GM12878 (cell line): ENCODE measurements around the gene CYTH2. TPM values are rescaled to one million over a fixed set of nuclear protein-coding genes. Genes with fewer than 3 reads are reported as not detected.

ENCODE experiments used
- ATAC-seq: fragments of 200-7000 bp; cut with Tn5 transposase; 3 replicates; pipeline ENCODE4 v1.9.1; 2020; ENCODE audit warnings: mild to moderate bottlenecking, moderate library complexity
- BruUV-seq: library from RNA; stranded (reverse); fragments of 400-500 nt; replicated peaks from 2 replicates; lab custom pipeline; 2021; lab: Mats Ljungman, UMichigan
- CTCF ChIA-PET: fragments of 300-600 bp; sonication (Branson Sonifier 250); formaldehyde crosslinking; extraction: SDS; loops from one replicate; lab custom pipeline; 2021; ENCODE audit warnings: inconsistent platforms; lab: Yijun Ruan, JAX
- POLR2A ChIA-PET: fragments of 350-600 bp; formaldehyde crosslinking; extraction: SDS; loops from one replicate; lab custom pipeline; 2021; ENCODE audit warnings: inconsistent platforms; lab: Charles Lee
- RAD21 ChIA-PET: fragments of 300-600 bp; sonication (Branson Sonifier 250); formaldehyde crosslinking; loops from one replicate; lab custom pipeline; 2023; ENCODE audit warnings: antibody characterized with exemption; ENCODE audit not compliant: unreplicated experiment; lab: Charles Lee
- SMC1A ChIA-PET: fragments of 300-600 bp; sonication (Branson Sonifier 250); formaldehyde crosslinking; loops from one replicate; lab custom pipeline; 2023; ENCODE audit not compliant: unreplicated experiment, uncharacterized antibody; lab: Charles Lee
- DNase-seq: peaks from one replicate; pipeline ENCODE4 v3.0.0-alpha.2; 2011; ENCODE audit warnings: low read depth, low spot score
- FAIRE-seq: peaks from 3 replicates; lab custom pipeline; 2011; peaks lifted over from hg19 to GRCh38; lab: Jason Lieb, UNC
- H2AFZ ChIP-seq: 2 replicates; pipeline ENCODE4 v1.6.0; 2011; ENCODE audit warnings: low read depth, low read length, control low read depth; ENCODE audit not compliant: control insufficient read depth
- H3K27ac ChIP-seq: 2 replicates; pipeline ENCODE4 v1.5.1; 2011; ENCODE audit warnings: control low read depth; ENCODE audit not compliant: control insufficient read depth, insufficient read depth
- H3K27me3 ChIP-seq, 2 experiments: replicated peaks in 1 of 2; 2 replicates each; pipeline versions ENCODE4 v1.6.0 to v1.6.1; 2011; ENCODE audit warnings: low read length in 1 of 2; ENCODE audit not compliant: control insufficient read depth in 2 of 2, insufficient read depth in 2 of 2
- H3K36me3 ChIP-seq, 2 experiments: 2 replicates each; pipeline ENCODE4 v1.5.1; 2011; ENCODE audit warnings: low read length in 1 of 2; ENCODE audit not compliant: control insufficient read depth in 2 of 2, insufficient read depth in 2 of 2
- H3K4me1 ChIP-seq: 2 replicates; pipeline ENCODE4 v1.6.1; 2011; ENCODE audit warnings: mild to moderate bottlenecking, low read length, moderate library complexity, mixed read lengths; ENCODE audit not compliant: control insufficient read depth, insufficient read depth
- H3K4me2 ChIP-seq: 2 replicates; pipeline ENCODE4 v1.6.0; 2011; ENCODE audit warnings: control low read depth; ENCODE audit not compliant: control insufficient read depth, insufficient read depth
- H3K4me3 ChIP-seq: fragments of 200-600 bp; sonication (generic); 2 replicates; pipeline ENCODE4 v1.5.1; 2016
- H3K79me2 ChIP-seq: 2 replicates; pipeline ENCODE4 v1.6.0; 2011; ENCODE audit warnings: low read length; ENCODE audit not compliant: control insufficient read depth, insufficient read depth
- H3K9ac ChIP-seq: 2 replicates; pipeline ENCODE4 v1.8.0; 2011; ENCODE audit warnings: low read length, control low read depth, mixed read lengths; ENCODE audit not compliant: control insufficient read depth, insufficient read depth
- H3K9me3 ChIP-seq: replicated peaks from 3 replicates; pipeline ENCODE4 v1.5.1; 2011; ENCODE audit warnings: mild to moderate bottlenecking, low read length; ENCODE audit not compliant: control insufficient read depth, insufficient read depth
- H4K20me1 ChIP-seq: 2 replicates; pipeline ENCODE4 v1.6.0; 2011; ENCODE audit not compliant: control insufficient read depth, insufficient read depth
- ATF2 ChIP-seq: IDR thresholded peaks from 2 replicates; pipeline ENCODE4 v1.6.1; 2012; ENCODE audit warnings: low read length, inconsistent platforms
- BCL3 ChIP-seq: IDR thresholded peaks from 2 replicates; pipeline ENCODE4 v1.6.1; 2011; ENCODE audit warnings: borderline replicate concordance, low read depth, mild to moderate bottlenecking, moderate library complexity, low read length; ENCODE audit not compliant: insufficient read depth, poor library complexity, severe bottlenecking
- CHD2 ChIP-seq: IDR thresholded peaks from 2 replicates; pipeline ENCODE4 v1.6.1; 2011; ENCODE audit warnings: low read depth, low read length, improper control_type of control experiment, borderline replicate concordance
- ELK1 ChIP-seq: IDR thresholded peaks from 2 replicates; pipeline ENCODE4 v1.6.1; 2012; ENCODE audit warnings: low read depth, low read length, improper control_type of control experiment
- EP300 ChIP-seq, 2 experiments: fragments of 150-350 bp in 1 of 2; IDR thresholded peaks; 2 replicates each; pipeline ENCODE4 v1.6.1; 2011 to 2012; ENCODE audit warnings: low read depth in 2 of 2, low read length in 2 of 2, borderline replicate concordance in 1 of 2, improper control_type of control experiment in 1 of 2, inconsistent platforms in 1 of 2; ENCODE audit not compliant: control insufficient read depth in 1 of 2
- GATAD2B ChIP-seq: fragments of 450-650 bp; conservative IDR thresholded peaks from 2 replicates; pipeline ENCODE4 v1.6.1; 2017; ENCODE audit warnings: low read depth, mild to moderate bottlenecking, moderate library complexity
- IKZF2 ChIP-seq, 2 experiments: fragments of 450-650 bp; IDR thresholded peaks; 2 replicates each; pipeline ENCODE4 v1.6.1; 2017; ENCODE audit warnings: mild to moderate bottlenecking in 2 of 2, moderate library complexity in 2 of 2
- LARP7 ChIP-seq: fragments of 450-650 bp; IDR thresholded peaks from 2 replicates; pipeline ENCODE4 v1.6.1; 2017; ENCODE audit warnings: mild to moderate bottlenecking
- NFYA ChIP-seq: IDR thresholded peaks from 2 replicates; pipeline ENCODE4 v1.6.1; 2011; ENCODE audit warnings: low read depth, mild to moderate bottlenecking, low read length, improper control_type of control experiment, borderline replicate concordance
- PAX8 ChIP-seq: fragments of 450-650 bp; IDR thresholded peaks from 2 replicates; pipeline ENCODE4 v1.6.1; 2017; ENCODE audit warnings: mild to moderate bottlenecking, moderate library complexity
- SIN3A ChIP-seq: IDR thresholded peaks from 2 replicates; pipeline ENCODE4 v1.6.1; 2012; ENCODE audit warnings: low read depth, low read length, improper control_type of control experiment
- WGBS: methylation state at CpG from one replicate; pipeline ENCODE4 v1.1.6; 2016; ENCODE audit warnings: low lambda C conversion rate; ENCODE audit not compliant: insufficient replicate concordance, insufficient coverage; ENCODE audit errors: missing lambda C conversion rate; 5-methylcytosine and 5-hydroxymethylcytosine counted together
- in situ Hi-C: fragments of 300-500 bp; cut with MboI; formaldehyde crosslinking; loops from 9 replicates; pipeline ENCODE4 v1.14.3; 2018; ENCODE audit warnings: mixed read lengths
- intact Hi-C: fragments of 100-400 bp; cut with micrococcal nuclease; formaldehyde crosslinking; loops from one replicate; pipeline ENCODE4 v1.14.2; 2022; ENCODE audit not compliant: unreplicated experiment
- polyA plus RNA-seq, 11 experiments: library from polyadenylated mRNA; depleted of rRNA in 4 of 11; unstranded in 6 of 11; stranded (reverse) in 5 of 11; fragments of >200 nt; fragmentation: Nextera tagmentation in 4 of 11; fragmentation: Illumina TruSeq in 1 of 11; extraction: Ambion mirVana in 4 of 11; extraction: Trizol in 1 of 11; gene quantifications; 1 replicate in 1 of 11; 2 replicates in 10 of 11; pipeline versions ENCODE4 v1.2.1 to v1.2.3, GENCODE V29; 2011 to 2016; ENCODE audit warnings: inconsistent platforms in 2 of 11, missing spikeins in 2 of 11, low read depth in 1 of 11
- total RNA-seq, 4 experiments: library from RNA; depleted of rRNA in 3 of 4; stranded (reverse); fragments of >200 nt in 3 of 4; fragmentation: Illumina TruSeq in 1 of 4; extraction: Trizol in 1 of 4; gene quantifications; 2 replicates each; pipeline versions ENCODE4 v1.2.1 to v1.2.3, GENCODE V29; 2013 to 2021
- TF ChIP-seq, protein P1 (sequence below): fragments of 450-650 bp; formaldehyde crosslinking; IDR thresholded peaks from 2 replicates; pipeline ENCODE4 v1.4.0; 2022; ENCODE audit warnings: mild to moderate bottlenecking, moderate library complexity
- TF ChIP-seq, protein P2 (sequence below): IDR thresholded peaks from 2 replicates; pipeline ENCODE4 v1.6.1; 2011; ENCODE audit warnings: mild to moderate bottlenecking, low read depth, low read length, moderate library complexity; ENCODE audit not compliant: insufficient replicate concordance

Gene CYTH2
- total and polyA plus RNA-seq, 10 of the 15 experiments (the other 5 are each of a cell fraction or from before 2014, with no cell fraction given) = 1.3 to 31.9 (median 22.2) TPM

DNA sequence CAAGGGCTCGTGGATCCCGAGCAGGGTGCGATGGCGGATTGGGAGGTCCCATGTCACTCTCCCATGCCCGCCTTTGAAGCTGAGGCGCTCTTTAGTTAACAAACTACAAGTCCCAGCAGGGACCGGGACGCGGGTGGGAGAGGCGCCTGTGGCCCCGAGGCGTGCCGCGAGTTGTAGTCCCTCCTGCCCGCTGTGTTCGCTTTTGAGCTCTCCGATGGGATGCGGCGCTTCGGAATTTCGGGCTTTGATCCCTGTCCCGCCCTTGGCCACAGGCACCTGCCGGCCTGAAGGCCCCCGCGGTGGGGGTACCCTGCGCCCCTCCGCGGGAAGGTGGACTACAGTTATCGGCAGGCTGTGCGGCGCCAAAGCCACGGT lies 11.0 kb downstream of the CYTH2 start:
- Histone ChIP-seq H4K20me1 (no peaks in the 10 kb centered on the region), H2AFZ (no peak overlapping the region), H3K27ac (no peak overlapping the region), H3K79me2 (no peaks in the 10 kb centered on the region), H3K36me3 (peaks cover 0 to 4% of the 10 kb centered on the region in 2 experiments; a peak in 1 of 4 replicates), H3K4me2 (no peak overlapping the region), H3K9ac (no peak overlapping the region), H3K4me1 (no peaks in the 10 kb centered on the region), H3K27me3 (no peaks in the 10 kb centered on the region), H3K4me3 (no peak overlapping the region), H3K9me3 (no peaks in the 10 kb centered on the region)
- ATAC-seq = no peak
- no peak for DNase-seq
- FAIRE-seq = no peak
- WGBS = 39% methylated on average over 32 of the region's 32 CpGs
- SMC1A ChIA-PET = no interaction called here
- CTCF ChIA-PET = interaction anchor here (1.9 to 2.2 kb wide), 2 partner anchors 9 to 10 kb away, joined by 6 to 10 read pairs; no protein-coding TSS in a partner anchor
- POLR2A ChIA-PET = no interaction called here
- intact Hi-C loops = no loop called here
- in situ Hi-C loops = no loop called here
- no TSS peak for BruUV-seq
- RAD21 ChIA-PET = no interaction called here
- TF ChIP-seq PAX8 = no peak
- TF ChIP-seq BCL3 = no peak
- no peak for TF ChIP-seq NFYA
- no peak for TF ChIP-seq IKZF2 (IDR thresholded peaks at IDR 0.05)
- no peak for TF ChIP-seq LARP7
- TF ChIP-seq ELK1 = no peak
- TF ChIP-seq GATAD2B = no peak
- no peak for TF ChIP-seq ATF2
- TF ChIP-seq, protein P1, sequence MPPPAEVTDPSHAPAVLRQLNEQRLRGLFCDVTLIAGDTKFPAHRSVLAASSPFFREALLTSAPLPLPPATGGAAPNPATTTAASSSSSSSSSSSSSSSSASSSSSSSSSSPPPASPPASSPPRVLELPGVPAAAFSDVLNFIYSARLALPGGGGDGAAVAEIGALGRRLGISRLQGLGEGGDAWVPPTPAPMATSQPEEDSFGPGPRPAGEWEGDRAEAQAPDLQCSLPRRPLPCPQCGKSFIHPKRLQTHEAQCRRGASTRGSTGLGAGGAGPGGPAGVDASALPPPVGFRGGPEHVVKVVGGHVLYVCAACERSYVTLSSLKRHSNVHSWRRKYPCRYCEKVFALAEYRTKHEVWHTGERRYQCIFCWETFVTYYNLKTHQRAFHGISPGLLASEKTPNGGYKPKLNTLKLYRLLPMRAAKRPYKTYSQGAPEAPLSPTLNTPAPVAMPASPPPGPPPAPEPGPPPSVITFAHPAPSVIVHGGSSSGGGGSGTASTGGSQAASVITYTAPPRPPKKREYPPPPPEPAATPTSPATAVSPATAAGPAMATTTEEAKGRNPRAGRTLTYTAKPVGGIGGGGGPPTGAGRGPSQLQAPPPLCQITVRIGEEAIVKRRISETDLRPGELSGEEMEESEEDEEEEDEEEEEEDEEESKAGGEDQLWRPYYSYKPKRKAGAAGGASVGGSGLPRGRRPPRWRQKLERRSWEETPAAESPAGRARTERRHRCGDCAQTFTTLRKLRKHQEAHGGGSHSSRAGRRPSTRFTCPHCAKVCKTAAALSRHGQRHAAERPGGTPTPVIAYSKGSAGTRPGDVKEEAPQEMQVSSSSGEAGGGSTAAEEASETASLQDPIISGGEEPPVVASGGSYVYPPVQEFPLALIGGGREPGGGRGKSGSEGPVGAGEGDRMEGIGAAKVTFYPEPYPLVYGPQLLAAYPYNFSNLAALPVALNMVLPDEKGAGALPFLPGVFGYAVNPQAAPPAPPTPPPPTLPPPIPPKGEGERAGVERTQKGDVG (CRISPR knock-in tag) = no peak
- TF ChIP-seq, protein P2, sequence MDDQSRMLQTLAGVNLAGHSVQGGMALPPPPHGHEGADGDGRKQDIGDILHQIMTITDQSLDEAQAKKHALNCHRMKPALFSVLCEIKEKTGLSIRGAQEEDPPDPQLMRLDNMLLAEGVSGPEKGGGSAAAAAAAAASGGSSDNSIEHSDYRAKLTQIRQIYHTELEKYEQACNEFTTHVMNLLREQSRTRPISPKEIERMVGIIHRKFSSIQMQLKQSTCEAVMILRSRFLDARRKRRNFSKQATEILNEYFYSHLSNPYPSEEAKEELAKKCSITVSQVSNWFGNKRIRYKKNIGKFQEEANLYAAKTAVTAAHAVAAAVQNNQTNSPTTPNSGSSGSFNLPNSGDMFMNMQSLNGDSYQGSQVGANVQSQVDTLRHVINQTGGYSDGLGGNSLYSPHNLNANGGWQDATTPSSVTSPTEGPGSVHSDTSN = no peak
- TF ChIP-seq SIN3A = no peak
- no peak for TF ChIP-seq CHD2
- TF ChIP-seq EP300 (IDR thresholded peaks at IDR 0.05; ENCODE audit: borderline replicate concordance in 1 of 2, control insufficient read depth in 1 of 2, low read depth in 2 of 2, low read length in 2 of 2) = no peak
